Activated CD8-positive, alpha-beta memory T cell treated with anti-CD3 and anti-CD28 coated beads for 36 hours (primary cell): ENCODE results near the gene RAB3A. TPM values are rescaled to one million over a fixed set of nuclear protein-coding genes. Genes with fewer than 3 reads are reported as not detected.

ENCODE experiments used
- CTCF ChIA-PET: fragments of 350-600 bp; sonication (Branson Sonifier 250); formaldehyde crosslinking; loops from one replicate; lab custom pipeline; 2021; ENCODE audit warnings: antibody characterized with exemption; lab: Charles Lee
- POLR2A ChIA-PET: fragments of 350-600 bp; sonication (Branson Sonifier 250); formaldehyde crosslinking; loops from one replicate; lab custom pipeline; 2021; ENCODE audit warnings: antibody characterized with exemption; lab: Charles Lee
- total RNA-seq, 2 experiments: library from RNA; stranded (reverse); gene quantifications; one replicate each; pipeline ENCODE4 v1.2.3, GENCODE V29; 2021

RAB3A gene
- total RNA-seq: 1 to 10 TPM; 6.3 to 6.5 TPM

GRCh38 chr19:18203863-18204393 lies at the start of gene RAB3A:
TSS of gene RAB3A (minus strand) at chr19:18204042. CDS start at chr19:18202740, 1,302 bp downstream.
- POLR2A ChIA-PET: interaction anchor here (0.5 to 1.6 kb wide), 9 partner anchors 9 to 861 kb away, joined by 3 to 9 read pairs (median 5); partner anchors contain the start of genes JUND and MPV17L2
- CTCF ChIA-PET: interaction anchor here (1.1 to 8.2 kb wide), 6 partner anchors 11 to 185 kb away, joined by 3 to 95 read pairs (median 6); partner anchors contain the start of genes JUND and MPV17L2

- ChIA-PET POLR2A (no interaction called here), CTCF (interaction anchor here (0.7 to 7.2 kb wide), 13 partner anchors 7 to 198 kb away, joined by 3 to 95 read pairs (median 5); partner anchors contain the start of gene RAB3A)
Measured at GRCh38 chr19:18253130-18253529, 49.3 kb upstream of the RAB3A start.

- CTCF ChIA-PET: interaction anchor here (0.7 to 7.2 kb wide), 34 partner anchors 8 to 197 kb away, joined by 3 to 95 read pairs (median 3); partner anchors contain the start of genes LSM4, MAST3 and RAB3A
- POLR2A ChIA-PET: interaction anchor here (0.5 to 1.4 kb wide), 2 partner anchors 78 to 164 kb away, joined by 3 to 4 read pairs; partner anchors contain the start of gene IFI30
Measured at GRCh38 chr19:18252370-18252717, 48.5 kb upstream of the RAB3A start.

- POLR2A ChIA-PET: interaction anchor here (0.5 to 1.4 kb wide), 3 partner anchors 61 to 163 kb away, joined by 3 to 9 read pairs (median 4); partner anchors contain the start of gene IFI30
- CTCF ChIA-PET: interaction anchor here (0.6 to 7.2 kb wide), 40 partner anchors 9 to 186 kb away, joined by 3 to 95 read pairs (median 3); partner anchors contain the start of genes LSM4, MAST3, MPV17L2 and RAB3A
Measured at GRCh38 chr19:18251587-18252369, 47.9 kb upstream of the RAB3A start.

GRCh38 chr19:18249834-18250233 lies 46.0 kb upstream of the RAB3A start:
- CTCF ChIA-PET: interaction anchor here (1.4 to 7.2 kb wide), 2 partner anchors 28 to 44 kb away, joined by 3 to 95 read pairs; partner anchors contain the start of gene RAB3A
- POLR2A ChIA-PET: no interaction called here

- POLR2A ChIA-PET: interaction anchor here (0.6 kb wide), 1 partner anchor 23 kb away, joined by 3 read pairs; no protein-coding TSS in a partner anchor
Measured at GRCh38 chr19:18245297-18245696, 41.5 kb upstream of the RAB3A start.

GRCh38 chr19:18239303-18239702 lies 35.5 kb upstream of the RAB3A start:
- POLR2A ChIA-PET: no interaction called here
- CTCF ChIA-PET: interaction anchor here (0.5 to 0.9 kb wide), 2 partner anchors 15 to 110 kb away, joined by 3 read pairs; no protein-coding TSS in a partner anchor

More at GRCh38 chr19:18245297-18245696, 41.5 kb upstream of the RAB3A start:
- CTCF ChIA-PET: interaction anchor here (0.6 to 2.5 kb wide), 8 partner anchors 12 to 712 kb away, joined by 3 to 7 read pairs (median 3); no protein-coding TSS in a partner anchor

- POLR2A ChIA-PET: no interaction called here
Measured at GRCh38 chr19:18234194-18234593, 30.4 kb upstream of the RAB3A start.

GRCh38 chr19:18233224-18233825 lies 29.5 kb upstream of the RAB3A start:
- POLR2A ChIA-PET: no interaction called here
- CTCF ChIA-PET: interaction anchor here (1.0 kb wide), 1 partner anchor 12 kb away, joined by 3 read pairs; no protein-coding TSS in a partner anchor

More at GRCh38 chr19:18234194-18234593, 30.4 kb upstream of the RAB3A start:
- CTCF ChIA-PET: no interaction called here

- POLR2A ChIA-PET: no interaction called here
- CTCF ChIA-PET: interaction anchor here (1.0 to 2.8 kb wide), 4 partner anchors 13 to 31 kb away, joined by 3 to 10 read pairs (median 3); no protein-coding TSS in a partner anchor
Measured at GRCh38 chr19:18232540-18233223, 28.8 kb upstream of the RAB3A start.

- ChIA-PET CTCF (interaction anchor here (1.3 to 2.8 kb wide), 4 partner anchors 13 to 157 kb away, joined by 3 to 10 read pairs (median 4); no protein-coding TSS in a partner anchor), POLR2A (no interaction called here)
Measured at GRCh38 chr19:18231775-18232174, 27.9 kb upstream of the RAB3A start.

GRCh38 chr19:18230941-18231734 lies 27.3 kb upstream of the RAB3A start:
- ChIA-PET CTCF (interaction anchor here (0.6 to 2.8 kb wide), 10 partner anchors 11 to 891 kb away, joined by 3 to 10 read pairs (median 3); a partner anchor contains a TSS), POLR2A (no interaction called here)

GRCh38 chr19:18229915-18230314 lies 26.1 kb upstream of the RAB3A start:
- CTCF ChIA-PET: interaction anchor here (0.9 to 2.8 kb wide), 6 partner anchors 10 to 77 kb away, joined by 3 to 10 read pairs (median 4); a partner anchor contains a TSS
- POLR2A ChIA-PET: no interaction called here

- CTCF ChIA-PET: no interaction called here
- POLR2A ChIA-PET: no interaction called here
Measured at GRCh38 chr19:18229474-18229873, 25.6 kb upstream of the RAB3A start.

GRCh38 chr19:18227781-18228271 lies 24.0 kb upstream of the RAB3A start:
- ChIA-PET POLR2A (no interaction called here), CTCF (no interaction called here)

- ChIA-PET POLR2A (no interaction called here), CTCF (interaction anchor here (1.2 to 1.7 kb wide), 2 partner anchors 19 to 161 kb away, joined by 6 to 7 read pairs; no protein-coding TSS in a partner anchor)
Measured at GRCh38 chr19:18226956-18227780, 23.3 kb upstream of the RAB3A start.
